Activated CD8-positive, alpha-beta memory T cell treated with anti-CD3 and anti-CD28 coated beads for 36 hours (primary cell): ENCODE results near the gene STYXL2. TPM values are rescaled to one million over a fixed set of nuclear protein-coding genes. Genes with fewer than 3 reads are reported as not detected.

ENCODE experiments used
- total RNA-seq, 2 experiments: library from RNA; stranded (reverse); gene quantifications; one replicate each; pipeline ENCODE4 v1.2.3, GENCODE V29; 2021

STYXL2 gene
- total RNA-seq, 2 experiments from 2014 or later: not detected

Other genes starting within 250 kb of the STYXL2 start
- 10 to 100 TPM; 18.2 to 18.7 TPM for gene TADA1, start 217.8 kb upstream of the STYXL2 start, total RNA-seq
- gene ILDR2, start 118.5 kb upstream of the STYXL2 start, total RNA-seq: 1 to 10 TPM; 4.9 to 5.9 TPM
- gene MAEL, start 104.8 kb upstream of the STYXL2 start, total RNA-seq: under 1 TPM in 1 of 2 experiments, not detected in 1; 0.13 TPM
- under 1 TPM in 1 of 2 experiments, not detected in 1; 0.06 TPM for gene GPA33, start 3.7 kb upstream of the STYXL2 start, total RNA-seq
- 10 to 100 TPM; 12.7 to 14.0 TPM for gene POU2F1, start 126.8 kb downstream of the STYXL2 start, total RNA-seq